ENCODE data around the gene PKD1. TPM values are rescaled to one million over a fixed set of nuclear protein-coding genes. Genes with fewer than 3 reads are reported as not detected.

PKD1 gene
- total and polyA plus RNA-seq, 2 of the 13 experiments (the other 11 are each of a cell fraction or from before 2014, with no cell fraction given): 22.1 to 23.0 TPM

DNA sequence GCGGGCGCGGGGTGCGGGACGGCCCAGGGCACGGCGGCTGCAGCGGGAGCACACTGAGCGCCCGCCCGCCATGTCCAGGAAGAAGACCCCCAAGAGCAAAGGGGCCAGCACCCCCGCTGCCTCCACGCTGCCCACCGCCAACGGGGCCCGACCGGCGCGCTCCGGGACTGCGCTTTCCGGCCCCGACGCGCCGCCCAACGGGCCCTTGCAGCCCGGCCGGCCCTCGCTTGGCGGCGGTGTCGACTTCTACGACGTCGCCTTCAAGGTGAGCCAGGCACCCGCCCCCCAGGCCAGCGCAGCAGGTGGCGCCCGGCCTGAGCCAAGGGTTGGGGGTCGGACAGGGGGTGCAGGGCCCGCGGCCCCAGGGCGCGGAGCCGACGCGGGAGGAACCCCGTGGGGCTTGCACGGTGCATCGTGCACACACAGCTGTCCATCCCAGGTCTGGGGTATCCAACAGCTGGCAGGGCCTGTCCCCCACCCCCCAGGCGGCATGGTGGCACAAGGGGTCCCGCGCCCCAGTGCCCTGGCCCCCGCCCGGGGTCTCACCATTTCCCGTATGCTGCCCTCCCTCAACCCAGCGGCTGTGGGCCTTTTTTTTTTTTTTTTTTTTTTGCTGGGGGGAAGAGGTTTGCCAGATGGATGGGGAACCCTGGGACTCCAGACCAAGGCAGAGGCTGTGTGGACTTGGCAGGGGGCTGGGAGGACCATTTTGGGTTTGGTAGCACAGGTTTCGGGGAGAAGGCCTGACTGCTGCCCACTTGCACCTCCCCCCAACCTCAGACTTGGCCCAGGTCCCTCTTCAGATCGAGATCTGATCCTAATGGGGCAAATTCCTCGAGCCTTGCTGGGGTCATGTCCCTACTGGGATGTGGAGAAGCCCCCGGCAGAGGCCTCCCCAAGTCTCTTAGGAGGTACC is 13.3 kb upstream of the PKD1 start (continued):
- TF ChIP-seq, protein P1, sequence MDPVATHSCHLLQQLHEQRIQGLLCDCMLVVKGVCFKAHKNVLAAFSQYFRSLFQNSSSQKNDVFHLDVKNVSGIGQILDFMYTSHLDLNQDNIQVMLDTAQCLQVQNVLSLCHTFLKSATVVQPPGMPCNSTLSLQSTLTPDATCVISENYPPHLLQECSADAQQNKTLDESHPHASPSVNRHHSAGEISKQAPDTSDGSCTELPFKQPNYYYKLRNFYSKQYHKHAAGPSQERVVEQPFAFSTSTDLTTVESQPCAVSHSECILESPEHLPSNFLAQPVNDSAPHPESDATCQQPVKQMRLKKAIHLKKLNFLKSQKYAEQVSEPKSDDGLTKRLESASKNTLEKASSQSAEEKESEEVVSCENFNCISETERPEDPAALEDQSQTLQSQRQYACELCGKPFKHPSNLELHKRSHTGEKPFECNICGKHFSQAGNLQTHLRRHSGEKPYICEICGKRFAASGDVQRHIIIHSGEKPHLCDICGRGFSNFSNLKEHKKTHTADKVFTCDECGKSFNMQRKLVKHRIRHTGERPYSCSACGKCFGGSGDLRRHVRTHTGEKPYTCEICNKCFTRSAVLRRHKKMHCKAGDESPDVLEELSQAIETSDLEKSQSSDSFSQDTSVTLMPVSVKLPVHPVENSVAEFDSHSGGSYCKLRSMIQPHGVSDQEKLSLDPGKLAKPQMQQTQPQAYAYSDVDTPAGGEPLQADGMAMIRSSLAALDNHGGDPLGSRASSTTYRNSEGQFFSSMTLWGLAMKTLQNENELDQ (CRISPR knock-in tag; IDR thresholded peaks at IDR 0.05; ENCODE audit: borderline replicate concordance): no peak
- TF ChIP-seq ZNF703 (CRISPR knock-in tag; IDR thresholded peaks at IDR 0.05; ENCODE audit: borderline replicate concordance) (no peak), MLLT10 (CRISPR knock-in tag; IDR thresholded peaks at IDR 0.05) (no peak), FOXM1 (CRISPR knock-in tag; IDR thresholded peaks at IDR 0.05) (no peak), ZFP36 (IDR thresholded peaks at IDR 0.05; ENCODE audit: borderline replicate concordance, low read depth, low read length, partially characterized antibody) (no peak), RCOR2 (CRISPR knock-in tag; IDR thresholded peaks at IDR 0.05) (no peak), SRF (IDR thresholded peaks at IDR 0.05; ENCODE audit: low read depth, low read length) (no peak), NPAS2 (CRISPR knock-in tag; IDR thresholded peaks at IDR 0.05; ENCODE audit: borderline replicate concordance) (no peak), MAFK (conservative IDR thresholded peaks at IDR 0.05 in 1 of 2, IDR thresholded peaks at IDR 0.05 in 1 of 2; ENCODE audit: low read length in 2 of 2) (no peak), RFX5 (IDR thresholded peaks at IDR 0.05; ENCODE audit: low read depth, low read length) (no peak), NCOA5 (CRISPR knock-in tag; IDR thresholded peaks at IDR 0.05) (no peak), ZNF7 (CRISPR knock-in tag; IDR thresholded peaks at IDR 0.05) (no peak), ZNF230 (CRISPR knock-in tag; IDR thresholded peaks at IDR 0.05) (no peak), SRSF9 (IDR thresholded peaks at IDR 0.05; ENCODE audit: borderline replicate concordance, insufficient read depth, low read depth, low read length, poor library complexity, severe bottlenecking) (no peak)
- TF ChIP-seq, protein P2, sequence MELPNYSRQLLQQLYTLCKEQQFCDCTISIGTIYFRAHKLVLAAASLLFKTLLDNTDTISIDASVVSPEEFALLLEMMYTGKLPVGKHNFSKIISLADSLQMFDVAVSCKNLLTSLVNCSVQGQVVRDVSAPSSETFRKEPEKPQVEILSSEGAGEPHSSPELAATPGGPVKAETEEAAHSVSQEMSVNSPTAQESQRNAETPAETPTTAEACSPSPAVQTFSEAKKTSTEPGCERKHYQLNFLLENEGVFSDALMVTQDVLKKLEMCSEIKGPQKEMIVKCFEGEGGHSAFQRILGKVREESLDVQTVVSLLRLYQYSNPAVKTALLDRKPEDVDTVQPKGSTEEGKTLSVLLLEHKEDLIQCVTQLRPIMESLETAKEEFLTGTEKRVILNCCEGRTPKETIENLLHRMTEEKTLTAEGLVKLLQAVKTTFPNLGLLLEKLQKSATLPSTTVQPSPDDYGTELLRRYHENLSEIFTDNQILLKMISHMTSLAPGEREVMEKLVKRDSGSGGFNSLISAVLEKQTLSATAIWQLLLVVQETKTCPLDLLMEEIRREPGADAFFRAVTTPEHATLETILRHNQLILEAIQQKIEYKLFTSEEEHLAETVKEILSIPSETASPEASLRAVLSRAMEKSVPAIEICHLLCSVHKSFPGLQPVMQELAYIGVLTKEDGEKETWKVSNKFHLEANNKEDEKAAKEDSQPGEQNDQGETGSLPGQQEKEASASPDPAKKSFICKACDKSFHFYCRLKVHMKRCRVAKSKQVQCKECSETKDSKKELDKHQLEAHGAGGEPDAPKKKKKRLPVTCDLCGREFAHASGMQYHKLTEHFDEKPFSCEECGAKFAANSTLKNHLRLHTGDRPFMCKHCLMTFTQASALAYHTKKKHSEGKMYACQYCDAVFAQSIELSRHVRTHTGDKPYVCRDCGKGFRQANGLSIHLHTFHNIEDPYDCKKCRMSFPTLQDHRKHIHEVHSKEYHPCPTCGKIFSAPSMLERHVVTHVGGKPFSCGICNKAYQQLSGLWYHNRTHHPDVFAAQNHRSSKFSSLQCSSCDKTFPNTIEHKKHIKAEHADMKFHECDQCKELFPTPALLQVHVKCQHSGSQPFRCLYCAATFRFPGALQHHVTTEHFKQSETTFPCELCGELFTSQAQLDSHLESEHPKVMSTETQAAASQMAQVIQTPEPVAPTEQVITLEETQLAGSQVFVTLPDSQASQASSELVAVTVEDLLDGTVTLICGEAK (IDR thresholded peaks at IDR 0.05): no peak
- TF ChIP-seq, protein P2 (CRISPR knock-in tag; IDR thresholded peaks at IDR 0.05): no peak
